Right atrium auricular region (tissue), 2 donors: ENCODE measurements around the gene RASIP1. TPM values are rescaled to one million over a fixed set of nuclear protein-coding genes. Genes with fewer than 3 reads are reported as not detected.
A peak's percentile ranks its signal among the peaks of the same experiment; 100 is the strongest.

Source experiments
- DNase-seq: peaks from one replicate; pipeline ENCODE4 v3.0.0-alpha.2; 2019; ENCODE audit warnings: low spot score
- H3K27ac ChIP-seq, 2 donors: fragments of 200-600 bp; sonication (generic); 1 replicate in 1 of 2; 2 replicates in 1 of 2; pipeline ENCODE4 v1.5.1; 2016 to 2019
- H3K27me3 ChIP-seq, 2 donors: fragments of 200-600 bp; sonication (generic); one replicate each; pipeline versions ENCODE4 v1.5.1 to v1.6.0; 2017 to 2019
- H3K36me3 ChIP-seq: fragments of 200-600 bp; sonication (generic); one replicate; pipeline ENCODE4 v1.5.1; 2016
- H3K4me1 ChIP-seq, 2 donors: fragments of 200-600 bp; sonication (generic); one replicate each; pipeline versions ENCODE4 v1.5.1 to v1.6.0; 2017 to 2019
- H3K4me3 ChIP-seq, 2 donors: fragments of 200-600 bp; sonication (generic); 1 replicate in 1 of 2; 2 replicates in 1 of 2; pipeline ENCODE4 v1.5.1; 2017 to 2019; ENCODE audit warnings: mild to moderate bottlenecking in 1 of 2, moderate library complexity in 1 of 2
- H3K9me3 ChIP-seq, 2 donors: fragments of 200-600 bp; sonication (generic); one replicate each; pipeline ENCODE4 v1.5.1; 2019
- CTCF ChIP-seq, 2 donors: fragments of 200-600 bp; sonication (generic); IDR thresholded peaks; one replicate each; pipeline ENCODE4 v1.5.1; 2019; ENCODE audit warnings: antibody characterized with exemption in 2 of 2
- total RNA-seq, 2 donors: library from RNA; depleted of rRNA; stranded (reverse); fragments of >200 nt; gene quantifications; one replicate each; pipeline ENCODE4 v1.1.0, GENCODE V29; 2016

The RASIP1 gene
- total RNA-seq, 2 donors from 2014 or later, result 13.6 to 22.9 TPM

- Histone ChIP-seq H3K27me3 (no peaks in the 10 kb centered on the region), H3K36me3 (no peaks in the 10 kb centered on the region), H3K9me3 (no peaks in the 10 kb centered on the region), H3K4me1 (peaks cover 0 to 6% of the 10 kb centered on the region in 2 donors), H3K27ac (no peak overlapping the region), H3K4me3 (no peak overlapping the region)
- no peak for DNase-seq
- TF ChIP-seq CTCF (IDR thresholded peaks at IDR 0.05), result no peak
These were observed 63.9 kb downstream of the RASIP1 start for GRCh38 chr19:48676487-48676886.

- Histone ChIP-seq H3K4me3 (no peak overlapping the region), H3K9me3 (no peaks in the 10 kb centered on the region), H3K27ac (no peak overlapping the region), H3K4me1 (peaks cover 0 to 6% of the 10 kb centered on the region in 2 donors), H3K36me3 (no peaks in the 10 kb centered on the region), H3K27me3 (no peaks in the 10 kb centered on the region)
- DNase-seq, result peak; percentile 82
- peak; percentile 56 to 90 for TF ChIP-seq CTCF (IDR thresholded peaks at IDR 0.05)
These were observed 65.2 kb downstream of the RASIP1 start for GRCh38 chr19:48674921-48675824.

- Histone ChIP-seq H3K4me3 (no peak overlapping the region), H3K27me3 (no peaks in the 10 kb centered on the region), H3K27ac (no peak overlapping the region), H3K36me3 (no peaks in the 10 kb centered on the region), H3K9me3 (no peaks in the 10 kb centered on the region), H3K4me1 (peaks cover 0 to 6% of the 10 kb centered on the region in 2 donors)
- DNase-seq, result no peak
- TF ChIP-seq CTCF (IDR thresholded peaks at IDR 0.05), result no peak
These were observed 66.1 kb downstream of the RASIP1 start for GRCh38 chr19:48674216-48674809.

GRCh38 chr19:48673436-48674100 lies 66.8 kb downstream of the RASIP1 start:
- no peak for DNase-seq
- H3K4me3 ChIP-seq, result no peak overlapping the region
- no peak for TF ChIP-seq CTCF (IDR thresholded peaks at IDR 0.05)
- no peaks in the 10 kb centered on the region for H3K27me3 ChIP-seq
- peaks cover 0 to 6% of the 10 kb centered on the region in 2 donors for H3K4me1 ChIP-seq
- no peak overlapping the region for H3K27ac ChIP-seq
- no peaks in the 10 kb centered on the region for H3K9me3 ChIP-seq
- no peaks in the 10 kb centered on the region for H3K36me3 ChIP-seq

- Histone ChIP-seq H3K9me3 (no peaks in the 10 kb centered on the region), H3K36me3 (no peaks in the 10 kb centered on the region), H3K27ac (no peak within 1 kb of the TSS), H3K4me3 (no peak within 1 kb of the TSS), H3K4me1 (peaks cover 0 to 6% of the 10 kb centered on the region in 2 donors), H3K27me3 (no peaks in the 10 kb centered on the region)
- TF ChIP-seq CTCF (IDR thresholded peaks at IDR 0.05), result no peak
- no peak for DNase-seq
These were observed 67.4 kb downstream of the RASIP1 start, which contains the start of gene NTN5 for GRCh38 chr19:48672994-48673393. Gene NTN5, minus strand, starts transcription at chr19:48673017. Its CDS starts 2,031 bp downstream, at chr19:48670986.
